IPS-20b (cell line): Measurements from ENCODE around the gene LEFTY1.

Source experiments
- H3K27ac ChIP-seq: one replicate; pipeline ENCODE4 v1.5.1; 2013; ENCODE audit warnings: low read length
- H3K27me3 ChIP-seq: 2 replicates; pipeline ENCODE4 v1.6.1; 2013; ENCODE audit warnings: mild to moderate bottlenecking, low read length, inconsistent platforms; ENCODE audit not compliant: insufficient read depth
- H3K36me3 ChIP-seq: 2 replicates; pipeline ENCODE4 v1.6.1; 2013; ENCODE audit warnings: low read depth, mild to moderate bottlenecking, inconsistent platforms, low read length, moderate library complexity; ENCODE audit not compliant: insufficient read depth
- H3K4me1 ChIP-seq: 2 replicates; pipeline ENCODE4 v1.6.1; 2013; ENCODE audit warnings: mild to moderate bottlenecking, control low read depth, inconsistent platforms, low read length, moderate library complexity; ENCODE audit not compliant: insufficient read depth
- H3K4me3 ChIP-seq: 2 replicates; pipeline ENCODE4 v1.5.1; 2013; ENCODE audit warnings: mild to moderate bottlenecking, low read length, inconsistent platforms
- H3K9ac ChIP-seq: 2 replicates; pipeline ENCODE4 v1.6.1; 2013; ENCODE audit warnings: low read depth, mild to moderate bottlenecking, inconsistent platforms, low read length, moderate library complexity
- H3K9me3 ChIP-seq: 2 replicates; pipeline ENCODE4 v1.6.1; 2013; ENCODE audit warnings: mild to moderate bottlenecking, low read depth, low read length, inconsistent platforms; ENCODE audit not compliant: insufficient read depth

Gene LEFTY1

DNA sequence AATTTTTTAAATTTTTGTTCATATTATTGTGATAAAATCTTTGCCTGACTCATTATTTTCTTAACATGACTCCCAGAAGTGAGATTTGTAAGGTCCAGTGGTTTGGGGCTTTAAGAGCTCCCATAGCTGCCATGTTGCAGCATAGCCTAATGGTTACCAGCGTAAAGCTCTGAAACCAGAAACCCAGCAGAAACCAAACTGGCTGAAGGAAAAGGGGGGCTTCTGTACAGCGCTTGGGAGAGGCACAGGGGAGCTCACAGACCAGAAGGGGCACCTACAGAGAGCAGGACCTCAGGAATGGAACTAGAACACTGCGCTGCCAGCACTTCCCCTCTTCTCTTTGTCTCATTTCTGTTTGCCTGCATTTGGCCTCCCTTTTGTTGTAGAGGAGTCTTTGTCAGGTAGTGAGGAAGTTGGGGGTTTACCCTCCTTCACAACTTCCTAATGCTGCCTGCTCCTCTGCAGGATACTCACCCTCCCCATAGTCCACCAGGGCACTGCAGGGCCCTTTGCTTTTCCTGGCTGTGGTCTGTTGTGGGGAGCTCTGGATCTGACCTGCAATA lies 37.7 kb upstream of the LEFTY1 start:
- H3K4me1 ChIP-seq: peaks cover 4% of the 10 kb centered on the region

DNA sequence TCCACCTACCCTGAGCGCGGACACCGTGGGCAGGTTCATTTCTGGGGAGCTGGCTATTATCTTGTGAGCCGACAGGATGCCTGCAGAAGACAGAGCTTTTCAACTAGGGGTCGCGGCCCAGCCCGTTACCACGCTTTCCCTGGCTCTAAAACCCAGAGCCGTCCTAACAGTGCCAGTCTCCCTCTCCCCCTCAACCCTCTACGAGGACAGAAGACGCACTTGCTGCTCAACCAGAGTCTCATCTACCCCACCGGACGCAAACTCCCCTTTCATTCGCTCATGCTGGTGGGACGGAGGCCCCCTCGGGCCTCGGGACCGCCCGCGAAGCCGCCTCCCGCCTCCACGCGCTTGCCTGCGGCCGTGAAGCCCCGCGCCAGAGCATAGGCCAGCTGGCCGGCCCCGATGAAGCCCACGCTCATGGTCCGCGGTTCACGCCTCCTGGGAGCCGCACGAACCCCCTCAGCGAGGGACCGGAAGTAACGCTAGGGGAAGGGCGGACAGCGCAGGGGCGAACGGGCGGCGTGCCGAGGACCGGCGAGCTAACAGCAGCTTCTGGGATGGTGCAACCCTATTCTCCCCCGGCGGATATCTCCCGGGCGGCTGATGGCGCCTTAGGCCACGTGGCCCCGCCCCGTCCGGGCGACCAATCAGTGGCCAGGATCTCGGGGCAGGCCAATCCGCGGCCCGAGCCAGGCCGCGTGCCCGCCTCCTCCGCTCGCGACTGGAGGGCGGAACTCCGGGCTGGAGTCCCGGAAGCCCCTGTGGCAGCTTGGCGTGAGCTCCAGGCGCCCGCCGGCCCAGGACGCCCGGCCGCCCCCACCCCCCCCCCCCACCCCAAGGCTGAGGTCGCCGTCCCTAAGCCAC lies 35.0 kb upstream of the LEFTY1 start, which contains the start of gene PYCR2:
PYCR2 (minus strand) TSS at position 559 of the 864 bp plus-strand sequence; CDS start at position 419, 140 bp downstream.
- peak within 1 kb of the TSS; percentile 86 for H3K4me3 ChIP-seq
- no peaks in the 10 kb centered on the region for H3K9me3 ChIP-seq
- peak within 1 kb of the TSS; percentile 53 for H3K27ac ChIP-seq
- H3K36me3 ChIP-seq: peaks cover 37% of the 10 kb centered on the region
- peak within 1 kb of the TSS; percentile 93 for H3K9ac ChIP-seq
- no peaks in the 10 kb centered on the region for H3K27me3 ChIP-seq
- H3K4me1 ChIP-seq: peaks cover 4% of the 10 kb centered on the region

More for the DNA sequence above, 37.7 kb upstream of the LEFTY1 start:
- H3K36me3 ChIP-seq: peaks cover 14% of the 10 kb centered on the region
- H3K27me3 ChIP-seq: no peaks in the 10 kb centered on the region
- H3K9ac ChIP-seq: no peak overlapping the region
- no peaks in the 10 kb centered on the region for H3K9me3 ChIP-seq
- no peak overlapping the region for H3K27ac ChIP-seq
- H3K4me3 ChIP-seq: no peak overlapping the region

DNA sequence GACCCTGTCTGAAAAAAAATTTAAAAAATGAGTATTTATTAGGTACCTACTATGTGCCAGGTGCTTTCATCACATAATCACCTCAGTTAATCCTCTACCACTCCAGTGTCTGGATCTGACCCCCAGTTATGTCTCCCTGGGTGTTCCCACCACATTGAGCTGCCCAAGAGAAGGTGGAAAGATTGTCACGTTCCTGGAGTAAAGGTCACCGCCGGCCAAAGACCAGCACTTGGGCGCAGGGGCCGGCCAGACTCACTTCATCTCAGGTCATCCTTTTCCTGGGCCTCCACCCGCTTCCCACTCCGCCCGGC lies 34.4 kb upstream of the LEFTY1 start:
- Histone ChIP-seq H3K36me3 (peaks cover 38% of the 10 kb centered on the region), H3K4me1 (peaks cover 4% of the 10 kb centered on the region), H3K9ac (peak overlapping the region; percentile 93), H3K4me3 (peak overlapping the region; percentile 86), H3K9me3 (no peaks in the 10 kb centered on the region), H3K27ac (peak overlapping the region; percentile 53), H3K27me3 (no peaks in the 10 kb centered on the region)

DNA sequence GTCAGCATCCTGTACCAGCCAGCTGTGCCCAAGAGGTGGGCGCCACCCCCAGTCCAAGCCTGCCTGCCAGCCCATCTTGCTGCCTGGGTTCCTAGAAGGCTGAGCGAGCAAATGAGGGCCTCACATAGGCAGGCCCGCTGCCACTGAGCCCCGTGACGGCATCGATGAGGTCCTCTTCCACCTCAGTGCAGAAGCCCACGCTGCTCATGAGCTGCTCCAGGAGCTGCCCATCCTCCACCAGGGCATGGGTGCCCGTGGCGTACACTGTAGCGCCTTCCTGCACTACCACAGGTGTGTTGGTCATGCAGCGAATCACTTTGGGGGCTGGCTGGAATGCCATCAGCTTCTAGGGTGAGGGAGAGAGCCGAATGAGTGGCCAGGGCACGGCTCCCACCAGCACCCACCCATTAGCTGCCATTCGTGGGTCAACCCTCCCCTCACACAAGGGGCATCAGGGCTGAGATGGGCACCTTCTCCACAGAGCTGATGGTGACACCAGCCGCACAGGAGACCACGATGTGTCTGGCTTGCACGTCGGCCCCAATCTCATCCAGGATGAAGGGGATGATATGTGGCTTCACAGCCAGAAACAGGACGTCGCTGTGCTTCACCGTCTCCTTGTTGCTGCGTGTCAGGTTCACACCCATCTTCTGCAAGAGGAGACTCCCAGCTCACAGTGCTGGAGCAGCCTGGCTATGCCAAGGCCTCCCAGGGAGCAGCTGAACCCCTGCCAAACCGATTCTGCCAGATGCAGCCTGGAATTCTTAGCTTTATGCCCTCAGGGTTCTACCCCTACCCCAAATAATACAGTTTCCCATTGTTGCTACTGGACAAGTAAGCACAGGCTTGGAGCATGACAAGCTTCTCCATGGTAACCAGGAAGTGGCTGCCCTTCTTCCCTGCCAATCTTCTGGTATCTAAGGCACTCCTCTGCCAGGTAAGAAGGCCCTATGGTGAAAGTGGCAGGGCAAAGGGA lies 33.1 kb upstream of the LEFTY1 start:
- H3K27me3 ChIP-seq: no peaks in the 10 kb centered on the region
- H3K9ac ChIP-seq: no peak overlapping the region
- no peak overlapping the region for H3K4me3 ChIP-seq
- H3K27ac ChIP-seq: no peak overlapping the region
- peaks cover 4% of the 10 kb centered on the region for H3K4me1 ChIP-seq
- H3K36me3 ChIP-seq: peaks cover 50% of the 10 kb centered on the region
- H3K9me3 ChIP-seq: no peaks in the 10 kb centered on the region

DNA sequence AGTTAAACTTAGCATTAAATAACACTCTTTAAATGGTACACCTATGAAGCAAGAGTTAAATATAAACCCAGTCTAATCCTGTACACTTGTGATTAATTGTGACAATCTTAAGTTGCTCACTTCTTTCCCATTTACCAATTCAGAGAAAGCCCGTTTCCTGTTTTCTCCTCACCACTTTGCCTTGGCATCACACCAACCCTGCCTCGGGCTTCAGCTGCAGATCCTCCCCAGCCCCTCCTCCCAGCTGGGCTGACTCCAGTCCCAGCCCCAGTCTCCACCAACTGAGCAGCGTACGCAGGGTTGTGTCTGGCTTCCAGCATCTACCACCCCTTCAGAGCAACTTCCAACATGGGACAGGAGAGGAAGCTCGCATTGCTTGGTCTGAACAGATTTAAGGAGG lies 31.0 kb upstream of the LEFTY1 start:
- Histone ChIP-seq H3K27me3 (no peaks in the 10 kb centered on the region), H3K36me3 (peaks cover 50% of the 10 kb centered on the region), H3K27ac (no peak overlapping the region), H3K4me1 (peaks cover 4% of the 10 kb centered on the region), H3K4me3 (no peak overlapping the region), H3K9ac (no peak overlapping the region), H3K9me3 (no peaks in the 10 kb centered on the region)

DNA sequence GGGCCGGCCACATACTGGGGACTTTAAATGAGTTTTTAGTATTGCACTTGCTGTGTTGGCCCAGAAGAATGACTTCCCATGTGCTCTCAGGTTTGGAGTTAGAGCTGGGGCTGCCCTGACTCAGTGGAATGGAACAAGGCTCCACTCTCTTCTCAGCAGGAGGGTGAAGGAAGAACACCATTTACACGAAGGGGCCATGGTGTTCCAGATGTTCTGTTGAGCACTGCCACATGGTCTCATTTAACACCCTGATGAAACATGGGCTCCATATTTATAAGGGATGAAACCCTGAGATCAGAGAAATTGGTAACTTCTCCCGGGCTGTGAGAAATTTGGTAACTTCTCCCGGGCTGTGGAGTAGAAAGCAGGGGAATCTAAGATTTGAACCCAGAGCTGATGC lies 29.3 kb upstream of the LEFTY1 start:
- Histone ChIP-seq H3K9ac (no peak overlapping the region), H3K36me3 (peaks cover 50% of the 10 kb centered on the region), H3K9me3 (no peaks in the 10 kb centered on the region), H3K27me3 (no peaks in the 10 kb centered on the region), H3K4me3 (no peak overlapping the region), H3K27ac (no peak overlapping the region), H3K4me1 (peaks cover 4% of the 10 kb centered on the region)

DNA sequence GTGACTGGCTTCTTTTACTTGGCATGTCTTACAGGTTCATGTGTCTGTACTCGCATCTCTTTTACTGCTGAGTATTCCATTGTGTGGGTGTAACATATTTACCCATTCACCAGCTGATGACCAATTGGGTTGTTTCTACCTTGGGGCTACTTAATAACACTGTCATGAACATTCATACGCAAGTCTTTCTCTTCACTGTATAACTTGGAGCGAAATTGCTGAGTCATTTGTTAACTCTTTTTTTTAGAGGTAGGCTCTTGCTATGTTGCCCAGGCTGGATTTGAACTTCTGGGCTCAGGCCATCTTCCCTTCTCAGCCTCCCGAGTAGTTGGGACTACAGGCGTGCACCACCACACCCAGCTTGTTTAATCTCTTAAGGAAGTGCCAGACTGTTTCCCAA lies 28.6 kb upstream of the LEFTY1 start:
- H3K9ac ChIP-seq: no peak overlapping the region

DNA sequence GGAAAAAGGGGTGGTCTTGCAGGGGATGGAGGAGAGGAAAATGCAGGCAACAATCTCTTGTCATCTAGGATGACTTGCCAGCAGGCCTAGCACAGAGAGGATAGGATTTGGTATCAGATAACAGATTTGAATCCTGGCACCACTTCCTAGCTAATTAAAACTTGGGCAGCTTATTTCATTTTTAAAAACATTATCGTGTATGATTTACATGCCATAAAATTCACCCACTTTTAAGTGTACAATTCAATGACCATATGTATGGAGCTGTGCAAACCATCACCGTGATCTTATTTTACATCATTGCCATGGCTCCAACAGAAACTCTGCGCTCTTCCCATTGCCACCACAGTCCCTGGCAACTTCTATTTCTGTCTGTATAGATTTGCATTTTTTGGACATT lies 28.2 kb upstream of the LEFTY1 start:
- no peak overlapping the region for H3K4me3 ChIP-seq
- H3K9ac ChIP-seq: no peak overlapping the region
- no peaks in the 10 kb centered on the region; the same call in none of the 2 replicates for H3K27me3 ChIP-seq
- no peaks in the 10 kb centered on the region for H3K4me1 ChIP-seq
- no peaks in the 10 kb centered on the region for H3K9me3 ChIP-seq
- no peak overlapping the region for H3K27ac ChIP-seq
- peaks cover 41% of the 10 kb centered on the region for H3K36me3 ChIP-seq

More for the DNA sequence above, 28.6 kb upstream of the LEFTY1 start:
- H3K9me3 ChIP-seq: no peaks in the 10 kb centered on the region
- no peaks in the 10 kb centered on the region for H3K27me3 ChIP-seq
- peaks cover 46% of the 10 kb centered on the region for H3K36me3 ChIP-seq
- no peak overlapping the region for H3K27ac ChIP-seq
- H3K4me3 ChIP-seq: no peak overlapping the region
- peaks cover under 1% of the 10 kb centered on the region; the same call in 1 of the 2 replicates for H3K4me1 ChIP-seq

DNA sequence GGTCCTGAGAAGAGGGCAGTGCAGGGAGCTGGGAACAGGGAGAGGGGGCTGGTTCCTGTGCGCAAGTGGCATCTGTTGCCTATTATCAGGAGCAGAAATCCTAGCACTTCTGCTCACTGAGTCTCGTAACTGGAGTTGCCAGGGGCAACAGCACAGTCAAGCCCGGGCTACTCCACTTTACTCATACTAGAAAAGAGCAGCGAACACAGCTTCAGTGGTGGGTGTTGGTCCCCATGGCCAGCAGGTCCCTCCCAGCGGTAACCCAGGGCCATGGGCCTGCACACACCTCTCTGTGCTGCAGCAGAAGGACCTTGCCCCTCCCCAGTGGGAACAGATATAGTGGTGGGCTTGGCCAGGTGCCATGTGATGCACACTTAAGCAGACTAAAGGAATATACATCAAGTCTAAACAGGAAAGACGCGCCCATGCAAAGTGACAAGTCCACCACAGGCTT lies 26.6 kb upstream of the LEFTY1 start:
- Histone ChIP-seq H3K36me3 (peaks cover 26% of the 10 kb centered on the region), H3K4me1 (no peaks in the 10 kb centered on the region), H3K9ac (no peak overlapping the region), H3K27me3 (peaks cover 7% of the 10 kb centered on the region), H3K9me3 (no peaks in the 10 kb centered on the region), H3K4me3 (no peak overlapping the region), H3K27ac (no peak overlapping the region)

DNA sequence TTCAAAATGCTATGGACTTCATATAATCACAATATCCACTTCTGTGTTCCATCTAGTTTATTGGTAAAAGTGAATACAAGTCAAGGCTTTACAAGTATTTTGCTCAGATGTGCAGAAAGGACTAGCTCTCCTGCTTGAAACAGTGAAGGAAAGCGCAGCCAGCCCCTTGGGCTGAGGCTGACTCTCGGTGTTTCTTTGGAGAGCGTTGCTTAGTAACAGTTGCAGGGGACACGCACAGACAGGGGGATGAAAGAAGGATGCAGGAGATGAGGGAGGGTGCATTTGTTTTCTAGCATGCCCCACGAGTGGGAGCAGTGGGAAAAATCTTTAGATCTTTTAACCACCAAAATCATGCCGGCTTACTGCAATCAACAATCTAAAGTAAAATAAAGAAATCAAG lies 26.0 kb upstream of the LEFTY1 start:
- no peak overlapping the region for H3K9ac ChIP-seq
- no peak overlapping the region for H3K4me3 ChIP-seq
- peaks cover 20% of the 10 kb centered on the region for H3K36me3 ChIP-seq
- no peak overlapping the region for H3K27ac ChIP-seq
- no peaks in the 10 kb centered on the region for H3K4me1 ChIP-seq
- no peaks in the 10 kb centered on the region for H3K9me3 ChIP-seq
- H3K27me3 ChIP-seq: peaks cover 7% of the 10 kb centered on the region

DNA sequence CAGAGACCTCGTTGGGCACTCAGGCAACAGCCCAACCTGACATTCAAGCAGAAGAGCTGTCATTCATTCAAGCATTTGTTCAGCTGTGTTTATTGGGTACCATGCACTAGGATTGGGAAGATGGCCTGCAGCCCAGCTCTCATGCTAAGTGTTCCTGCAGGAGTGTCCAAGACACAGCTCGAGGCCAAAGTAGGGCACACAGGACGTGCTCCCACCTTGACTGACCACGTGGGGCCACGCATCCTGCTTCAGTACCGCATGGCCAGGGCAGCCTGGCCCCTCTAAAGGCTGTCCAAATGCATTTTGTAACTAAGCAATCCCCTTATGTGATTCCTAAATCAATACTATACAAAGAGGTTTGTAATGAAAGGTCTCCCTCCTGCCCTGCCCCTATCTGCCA lies 25.4 kb upstream of the LEFTY1 start:
- no peaks in the 10 kb centered on the region for H3K4me1 ChIP-seq
- no peak overlapping the region for H3K9ac ChIP-seq
- no peaks in the 10 kb centered on the region for H3K9me3 ChIP-seq
- H3K27ac ChIP-seq: no peak overlapping the region
- H3K27me3 ChIP-seq: peaks cover 7% of the 10 kb centered on the region
- H3K4me3 ChIP-seq: no peak overlapping the region
- H3K36me3 ChIP-seq: peaks cover 14% of the 10 kb centered on the region
